NCI-H345 (cell line): ENCODE results near the gene CNTNAP2.
"Not testable (repeated sequence)": the region's sequence is repeated elsewhere in the genome, so short reads cannot be mapped to it uniquely, and the experiment has no call there.

Experiments
- DNase-seq: peaks from one replicate; lab custom pipeline; 2025; lab: John Stamatoyannopoulos, UW

Gene CNTNAP2

DNA sequence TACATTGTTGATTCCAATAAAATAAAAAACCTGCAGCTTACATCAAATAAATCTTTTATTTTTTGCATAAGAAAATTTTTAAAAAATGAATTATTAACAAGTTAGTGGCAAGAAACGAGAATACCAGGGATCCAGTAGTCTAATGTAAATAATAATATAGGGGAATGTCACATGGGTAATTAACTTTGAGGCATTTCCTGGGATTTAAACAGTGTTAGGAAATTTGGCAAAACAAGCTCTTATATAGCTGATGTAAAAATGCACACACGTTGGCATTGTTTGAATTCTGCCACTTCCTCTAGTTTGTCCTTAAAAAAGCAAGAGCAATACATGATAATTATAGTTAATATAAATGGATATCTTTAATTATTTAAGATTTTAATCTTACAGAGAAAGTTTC is 768.6 kb downstream of the CNTNAP2 start:
- no peak for DNase-seq

DNA sequence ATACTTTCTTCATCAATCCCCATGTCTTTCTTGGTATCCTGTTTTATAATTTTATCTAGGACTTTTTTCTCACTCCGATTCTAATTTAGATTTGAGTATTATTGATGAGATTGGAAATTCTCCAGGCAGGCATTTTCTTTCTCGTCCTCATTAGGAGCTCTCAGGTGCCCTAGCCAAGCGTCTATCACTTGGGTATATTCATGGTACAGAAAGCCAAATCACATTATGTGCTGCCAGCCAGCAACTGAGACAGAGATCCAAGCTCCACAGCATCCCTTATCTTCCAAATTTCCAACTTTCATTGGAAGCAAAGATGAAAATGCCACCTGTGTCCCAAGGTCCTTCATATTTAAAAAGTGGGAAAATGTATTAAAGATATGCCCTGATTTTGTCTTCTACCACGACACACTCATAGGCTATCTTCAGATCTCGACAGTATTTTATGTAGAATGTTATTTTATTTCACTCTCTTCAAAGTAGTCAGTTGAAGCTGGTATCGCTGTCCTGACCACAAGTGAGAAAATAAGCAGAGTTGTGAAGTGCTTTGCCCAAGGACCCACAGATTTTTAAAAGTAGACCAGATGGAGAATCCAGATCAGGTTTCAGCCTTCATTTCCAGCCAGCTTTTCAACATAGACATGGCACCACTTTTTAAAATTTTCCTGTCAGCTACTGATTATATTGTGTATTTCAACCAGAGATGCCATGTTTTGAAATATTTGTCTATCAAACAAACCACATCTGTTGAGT is 773.4 kb downstream of the CNTNAP2 start:
- DNase-seq = no peak

- no peak for DNase-seq
These were observed 775.5 kb downstream of the CNTNAP2 start for GRCh38 chr7:146892151-146892550.

DNA sequence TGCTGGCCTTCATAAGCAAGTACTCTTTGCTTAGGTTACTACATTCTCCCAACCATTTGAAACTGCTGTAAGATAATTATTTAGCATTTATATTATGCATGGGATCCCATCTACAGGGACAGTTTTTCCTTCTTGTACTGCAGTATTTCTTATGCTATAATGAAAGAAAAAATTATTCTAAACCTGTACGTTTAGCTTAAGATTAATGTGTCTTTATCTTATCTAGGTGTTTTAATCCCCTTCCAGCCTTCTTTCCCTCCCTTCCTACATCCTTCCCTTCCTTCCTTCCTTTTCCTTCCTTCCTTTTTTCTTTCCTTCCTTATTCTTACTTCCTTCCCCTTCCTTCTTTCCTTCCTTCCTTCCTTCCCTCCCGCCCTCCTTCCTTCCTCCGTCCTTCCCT is 778.3 kb downstream of the CNTNAP2 start:
- no peak for DNase-seq

- no peak for DNase-seq
These were observed 785.7 kb downstream of the CNTNAP2 start for GRCh38 chr7:146902266-146902665.

DNA sequence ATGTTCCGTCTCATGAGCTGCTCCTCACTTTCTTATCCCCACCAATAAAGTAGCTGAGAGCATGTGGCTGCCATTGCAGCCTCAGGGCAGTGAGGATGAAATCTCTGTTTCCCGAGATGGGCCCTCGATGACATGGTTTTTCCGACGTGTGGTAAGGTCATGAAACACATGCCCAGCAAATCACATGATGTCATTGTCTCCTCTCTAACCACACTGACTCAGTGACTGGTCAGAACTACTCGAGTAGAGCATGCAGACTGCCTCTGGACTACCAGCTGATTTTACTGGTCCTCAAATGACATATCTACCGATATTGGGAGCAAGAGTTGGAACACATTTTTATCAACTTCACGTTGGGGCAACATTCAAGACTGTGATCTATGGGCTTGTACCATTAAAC is 786.1 kb downstream of the CNTNAP2 start:
- DNase-seq = no peak

DNA sequence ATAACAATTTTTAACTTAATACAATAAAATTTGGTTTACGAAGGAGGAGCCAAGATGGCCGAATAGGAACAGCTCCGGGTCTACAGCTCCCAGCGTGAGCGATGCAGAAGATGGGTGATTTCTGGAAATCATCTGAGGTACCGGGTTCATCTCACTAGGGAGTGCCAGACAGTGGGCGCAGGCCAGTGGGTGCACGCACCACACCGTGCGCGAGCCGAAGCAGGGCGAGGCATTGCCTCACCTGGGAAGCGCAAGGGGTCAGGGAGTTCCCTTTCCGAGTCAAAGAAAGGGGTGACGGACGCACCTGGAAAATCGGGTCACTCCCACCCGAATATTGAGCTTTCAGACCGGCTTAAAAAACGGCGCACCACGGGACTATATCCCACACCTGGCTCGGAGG is 789.1 kb downstream of the CNTNAP2 start:
- not testable (repeated sequence) for DNase-seq

DNA sequence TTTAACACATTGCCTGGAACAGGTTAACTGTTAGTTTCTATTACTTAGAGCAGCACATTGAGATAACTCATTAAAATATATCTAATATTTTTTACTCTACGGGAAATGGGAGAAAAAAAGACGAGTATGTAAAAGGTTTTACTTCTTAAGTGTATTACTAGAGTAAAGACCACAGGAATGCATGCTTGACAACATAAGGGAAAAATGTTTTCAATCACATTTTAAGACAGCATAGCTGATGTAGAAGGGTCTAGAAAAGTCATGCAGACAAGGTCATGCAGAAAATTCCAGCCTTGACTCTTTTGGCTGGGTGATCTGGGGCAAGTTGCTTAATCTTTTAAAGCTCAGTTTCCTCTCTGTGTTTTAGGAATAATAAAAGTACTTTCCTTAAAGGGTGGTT is 806.2 kb downstream of the CNTNAP2 start:
- DNase-seq = no peak

GRCh38 chr7:146926841-146927240 is 810.2 kb downstream of the CNTNAP2 start:
- DNase-seq = no peak

GRCh38 chr7:146937836-146938235 is 821.2 kb downstream of the CNTNAP2 start:
- no peak for DNase-seq

DNA sequence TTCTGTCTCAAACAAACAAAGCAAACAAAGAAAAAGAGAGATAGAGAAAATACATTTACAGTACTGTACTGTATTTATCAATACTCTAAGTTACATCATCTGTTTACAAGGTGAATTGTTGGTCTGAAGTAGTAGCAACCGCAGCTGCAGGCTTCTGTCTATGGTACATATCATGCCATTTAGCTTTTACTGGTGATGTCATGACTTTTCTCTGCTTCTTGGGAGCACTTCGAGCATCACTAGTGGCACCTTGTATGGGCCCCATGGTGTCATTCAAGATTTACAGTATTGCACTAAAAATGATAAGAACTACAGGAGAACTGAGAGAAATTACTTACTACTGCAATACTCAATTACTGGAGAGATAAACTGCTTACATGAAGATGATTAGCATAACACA is 826.9 kb downstream of the CNTNAP2 start:
- peak; percentile 13 for DNase-seq

DNA sequence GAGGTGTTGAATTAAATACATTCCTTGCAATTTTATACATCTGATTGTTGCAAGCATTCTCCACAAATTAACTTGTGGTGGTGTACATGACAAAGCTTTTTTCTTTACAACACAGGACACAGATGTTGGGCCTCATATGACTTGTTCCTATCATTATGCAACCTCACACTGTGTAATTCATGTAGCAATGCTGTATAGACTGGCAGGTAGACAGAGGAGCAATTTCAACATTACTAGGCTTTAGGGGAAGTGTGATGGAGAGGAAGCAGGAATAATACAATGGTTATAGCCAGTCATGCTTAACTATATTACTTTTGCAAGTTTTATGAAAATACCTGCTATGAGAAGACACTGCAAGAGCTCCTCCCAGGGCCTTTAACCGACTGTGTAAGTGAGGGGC is 832.1 kb downstream of the CNTNAP2 start:
- DNase-seq = no peak

DNA sequence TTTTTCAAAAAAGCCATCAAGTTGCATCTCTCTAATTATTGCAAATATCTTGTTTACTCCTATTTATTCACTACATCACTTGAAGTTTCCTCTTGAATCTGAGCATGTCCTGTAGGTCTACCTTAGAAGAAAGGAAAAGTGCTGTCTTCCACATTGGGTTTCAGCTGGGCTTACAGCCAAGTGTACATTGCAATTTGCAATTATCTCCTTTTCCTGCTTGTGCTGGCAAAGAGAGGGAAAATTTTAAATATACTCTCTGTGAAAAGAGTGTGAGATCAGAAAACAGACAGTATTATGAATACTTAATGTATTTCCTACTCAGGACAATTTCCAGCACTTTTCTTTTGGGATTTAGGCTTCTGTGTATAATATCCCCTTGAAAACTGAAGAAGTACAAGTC is 839.7 kb downstream of the CNTNAP2 start:
- peak; percentile 59 for DNase-seq

- peak; percentile 66 for DNase-seq
These were observed 840.3 kb downstream of the CNTNAP2 start for GRCh38 chr7:146956853-146957252.

DNA sequence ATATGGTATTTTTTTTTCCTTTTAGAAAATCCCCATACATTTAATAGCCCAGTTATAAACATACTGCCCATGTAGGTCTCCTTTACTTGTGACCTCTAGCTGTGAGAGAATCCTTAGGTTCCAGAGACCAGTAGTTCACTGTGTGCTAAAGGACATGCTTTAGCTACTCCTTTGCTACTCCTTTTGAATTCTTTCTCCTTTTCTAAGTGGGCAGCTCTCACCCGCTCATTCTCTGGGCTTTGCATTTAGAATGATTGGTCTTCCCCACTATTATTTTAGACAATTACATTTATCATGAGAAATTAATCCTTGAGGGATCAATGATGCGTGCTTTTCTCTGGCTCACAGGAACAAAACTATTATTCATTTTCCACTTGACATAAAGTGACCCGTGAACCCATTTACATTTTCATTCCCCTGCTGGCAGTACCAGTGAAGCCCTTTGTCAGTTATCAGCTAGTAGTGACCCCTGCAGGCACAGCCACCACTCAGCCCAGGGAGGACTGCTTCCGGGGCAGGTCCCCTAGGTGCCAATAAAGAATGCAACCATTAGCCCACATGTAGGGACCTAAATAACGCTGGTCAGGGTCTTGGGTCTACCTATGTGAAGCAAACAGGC is 844.3 kb downstream of the CNTNAP2 start:
- peak; percentile 8 for DNase-seq

GRCh38 chr7:146961617-146962016 is 845.0 kb downstream of the CNTNAP2 start:
- DNase-seq = no peak

GRCh38 chr7:146966274-146966673 is 849.7 kb downstream of the CNTNAP2 start:
- DNase-seq = no peak

DNA sequence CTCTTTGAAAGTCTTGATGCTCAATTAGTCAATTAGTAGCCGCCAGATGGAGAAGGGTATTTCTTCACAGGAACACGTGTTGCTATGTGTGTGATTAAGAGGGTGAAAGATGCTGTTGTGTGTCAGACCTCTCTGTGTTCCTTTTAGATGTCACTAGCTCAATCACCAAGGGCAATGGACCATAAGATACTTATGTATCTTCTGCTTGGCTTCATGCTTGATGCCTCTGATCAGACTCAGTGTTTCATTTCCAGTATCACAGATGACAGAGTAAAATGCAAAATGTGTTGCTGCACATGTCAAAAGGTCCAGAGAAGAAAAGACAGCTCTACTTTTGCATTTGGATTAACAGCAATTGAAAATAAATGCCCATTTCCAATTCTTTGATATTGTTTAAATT is 865.9 kb downstream of the CNTNAP2 start:
- DNase-seq = no peak

DNA sequence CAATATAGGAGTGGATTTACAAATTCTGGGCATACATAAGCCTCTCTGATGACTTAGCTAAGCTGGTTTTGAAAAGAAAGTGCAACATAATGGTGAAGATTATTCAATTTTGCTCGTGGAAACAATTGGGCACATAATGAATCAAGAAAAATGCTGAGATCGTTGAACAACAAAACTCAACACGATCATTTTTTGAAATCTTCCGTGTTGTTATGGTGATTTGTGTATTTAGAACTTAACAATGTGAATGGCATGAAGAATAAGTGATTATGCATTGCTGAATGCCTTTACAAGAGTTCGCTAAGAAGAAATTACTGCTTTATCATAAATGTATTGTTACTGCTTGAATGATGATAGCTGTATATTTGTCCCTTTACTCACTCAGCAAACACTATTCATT is 875.0 kb downstream of the CNTNAP2 start:
- DNase-seq = no peak

DNA sequence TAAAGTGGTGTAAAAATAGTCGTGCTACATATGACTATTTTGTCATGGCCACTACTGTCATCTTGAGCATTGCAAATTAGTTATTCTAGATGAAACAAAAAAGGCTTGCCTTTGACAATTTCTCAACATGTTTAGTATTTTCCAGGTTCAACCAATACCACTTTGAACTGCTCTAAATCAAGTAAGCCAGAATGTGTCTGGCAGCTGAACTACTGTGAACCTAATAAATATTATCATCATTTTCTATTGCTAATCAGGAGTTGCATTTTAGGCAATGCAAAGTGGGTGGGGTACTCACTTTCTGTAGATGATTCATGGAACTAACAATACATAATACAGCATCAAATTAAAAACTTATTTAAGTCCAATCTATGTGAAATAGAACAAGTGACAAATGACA is 877.2 kb downstream of the CNTNAP2 start:
- no peak for DNase-seq

- DNase-seq = no peak
These were observed 891.9 kb downstream of the CNTNAP2 start for GRCh38 chr7:147008530-147008929.

GRCh38 chr7:147012666-147013065 is 896.1 kb downstream of the CNTNAP2 start:
- no peak for DNase-seq

GRCh38 chr7:147013825-147014224 is 897.2 kb downstream of the CNTNAP2 start:
- DNase-seq = peak; percentile 5
